Activated gamma-delta T cell treated with anti-CD3 and anti-CD28 coated beads, Interleukin-2, amount 50 U/mL, for 16 hours (primary cell): ENCODE results near the gene IGFALS.
A peak's percentile ranks its signal among the peaks of the same experiment; 100 is the strongest.

Source experiments
- DNase-seq: peaks from one replicate; pipeline ENCODE4 v3.0.0-alpha.2; 2020; ENCODE audit warnings: low read depth

The IGFALS gene

DNA sequence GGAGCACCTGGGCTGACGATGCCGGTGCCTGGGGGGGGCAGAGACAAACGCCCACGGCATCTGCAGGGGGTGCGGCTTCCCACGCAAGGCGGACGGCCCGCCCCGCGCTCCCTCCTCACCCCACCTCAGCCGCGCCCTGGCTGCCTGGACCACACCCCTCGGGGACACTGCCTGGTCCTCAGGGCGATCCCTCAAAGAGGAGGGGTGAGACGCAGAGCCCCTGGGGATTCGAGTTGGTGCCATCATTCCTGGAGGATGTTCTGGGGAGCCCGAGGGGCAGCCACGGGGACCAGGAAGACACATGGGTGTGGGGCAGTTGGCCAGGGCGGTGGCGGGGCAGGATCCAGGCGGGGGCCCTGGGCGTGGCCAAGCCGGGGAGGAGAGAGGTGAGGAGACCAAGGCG lies 3.9 kb downstream of the IGFALS start:
- no peak for DNase-seq

DNA sequence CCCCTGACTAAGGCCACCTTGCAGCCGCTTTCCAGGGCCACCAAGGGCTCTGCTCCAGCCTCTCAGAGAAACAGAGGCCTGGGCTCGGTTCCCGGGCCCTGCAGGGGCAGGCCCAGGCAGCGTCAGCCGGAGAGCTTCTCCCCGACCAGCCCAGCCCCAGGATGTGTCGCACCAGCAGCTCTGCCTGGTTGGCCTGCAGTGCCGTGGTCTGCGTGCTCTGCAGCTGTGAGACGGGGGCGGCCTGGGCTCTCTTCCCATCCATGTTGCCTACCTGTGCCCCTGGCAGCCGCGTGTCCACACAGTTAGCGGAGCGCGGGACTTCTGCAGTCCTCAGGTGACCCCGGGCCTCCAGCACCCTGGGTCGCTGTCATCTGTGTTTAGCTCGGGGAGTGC lies 4.8 kb downstream of the IGFALS start:
- no peak for DNase-seq

DNA sequence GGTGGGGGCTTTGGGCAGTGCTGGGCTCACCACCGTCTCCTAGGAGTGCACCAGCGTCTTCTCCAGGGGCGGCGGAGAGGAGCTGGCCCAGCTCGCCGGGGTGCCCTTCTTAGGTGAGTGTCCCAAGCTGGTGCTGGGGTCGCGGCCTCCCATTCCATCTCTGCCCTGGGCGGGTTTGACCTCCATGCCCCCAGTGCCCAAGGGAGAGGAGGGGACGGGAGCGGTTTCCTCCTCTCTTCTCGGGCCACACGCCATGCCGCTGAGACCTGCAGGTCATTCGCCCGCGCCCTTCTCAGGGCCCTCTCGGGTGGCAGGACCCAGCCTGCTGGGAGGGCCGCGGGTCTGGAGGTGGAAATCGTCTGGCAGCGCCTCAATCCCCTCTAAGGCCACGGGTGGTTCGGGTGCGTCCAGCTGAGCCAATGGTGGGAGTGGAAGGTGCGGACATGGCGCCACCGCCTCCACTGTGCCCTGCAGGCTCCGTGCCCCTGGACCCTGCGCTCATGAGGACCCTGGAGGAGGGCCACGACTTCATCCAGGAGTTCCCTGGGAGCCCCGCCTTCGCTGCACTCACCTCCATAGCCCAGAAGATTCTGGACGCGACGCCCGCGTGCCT lies 5.3 kb downstream of the IGFALS start:
- DNase-seq = no peak

DNA sequence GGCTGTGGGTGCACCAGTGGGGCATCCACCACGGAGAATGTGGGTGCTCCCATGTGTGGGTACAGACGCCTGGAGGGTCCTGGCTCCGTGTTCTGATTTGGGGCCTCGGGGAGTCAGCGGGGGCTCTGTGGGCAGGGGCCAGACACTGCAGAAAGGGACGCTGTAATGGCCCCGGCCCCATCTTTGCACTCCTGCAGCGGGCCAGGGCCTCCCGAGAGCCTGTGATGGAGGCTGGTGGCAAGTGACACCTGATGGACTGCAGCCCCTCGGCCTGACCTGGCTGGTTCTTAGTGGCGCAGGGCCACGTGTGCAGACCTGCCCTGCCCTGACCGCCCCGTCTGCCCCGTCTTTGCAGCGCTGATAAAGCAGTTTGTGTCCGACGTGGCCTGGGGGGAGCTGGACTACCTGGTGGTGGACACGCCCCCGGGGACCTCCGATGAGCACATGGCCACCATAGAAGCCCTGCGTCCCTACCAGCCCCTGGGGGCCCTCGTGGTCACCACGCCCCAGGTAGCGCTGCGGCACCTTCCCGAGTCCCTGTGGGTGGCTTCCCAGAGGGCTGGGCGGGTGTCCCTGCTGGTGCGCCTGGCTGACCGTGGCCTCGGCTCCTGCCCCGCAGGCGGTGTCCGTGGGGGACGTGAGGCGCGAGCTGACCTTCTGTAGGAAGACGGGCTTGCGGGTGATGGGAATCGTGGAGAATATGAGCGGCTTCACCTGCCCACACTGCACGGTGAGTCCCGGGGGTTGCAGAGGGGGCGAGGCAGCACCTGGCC lies 6.0 kb downstream of the IGFALS start:
- DNase-seq = no peak

DNA sequence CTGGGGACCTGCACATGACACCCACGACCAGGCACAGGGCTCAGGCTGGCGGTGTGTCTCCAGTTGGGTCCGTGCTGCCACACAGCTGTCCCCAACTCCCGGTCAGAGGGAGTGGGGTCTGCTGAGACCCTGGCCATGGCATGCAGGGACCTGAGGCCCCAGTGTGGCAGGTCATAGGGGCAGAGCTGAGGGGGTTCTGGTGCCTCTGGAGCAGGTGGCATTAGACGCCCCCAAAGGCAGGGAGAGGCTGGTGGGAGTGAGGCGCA lies 6.5 kb downstream of the IGFALS start:
- DNase-seq = no peak

DNA sequence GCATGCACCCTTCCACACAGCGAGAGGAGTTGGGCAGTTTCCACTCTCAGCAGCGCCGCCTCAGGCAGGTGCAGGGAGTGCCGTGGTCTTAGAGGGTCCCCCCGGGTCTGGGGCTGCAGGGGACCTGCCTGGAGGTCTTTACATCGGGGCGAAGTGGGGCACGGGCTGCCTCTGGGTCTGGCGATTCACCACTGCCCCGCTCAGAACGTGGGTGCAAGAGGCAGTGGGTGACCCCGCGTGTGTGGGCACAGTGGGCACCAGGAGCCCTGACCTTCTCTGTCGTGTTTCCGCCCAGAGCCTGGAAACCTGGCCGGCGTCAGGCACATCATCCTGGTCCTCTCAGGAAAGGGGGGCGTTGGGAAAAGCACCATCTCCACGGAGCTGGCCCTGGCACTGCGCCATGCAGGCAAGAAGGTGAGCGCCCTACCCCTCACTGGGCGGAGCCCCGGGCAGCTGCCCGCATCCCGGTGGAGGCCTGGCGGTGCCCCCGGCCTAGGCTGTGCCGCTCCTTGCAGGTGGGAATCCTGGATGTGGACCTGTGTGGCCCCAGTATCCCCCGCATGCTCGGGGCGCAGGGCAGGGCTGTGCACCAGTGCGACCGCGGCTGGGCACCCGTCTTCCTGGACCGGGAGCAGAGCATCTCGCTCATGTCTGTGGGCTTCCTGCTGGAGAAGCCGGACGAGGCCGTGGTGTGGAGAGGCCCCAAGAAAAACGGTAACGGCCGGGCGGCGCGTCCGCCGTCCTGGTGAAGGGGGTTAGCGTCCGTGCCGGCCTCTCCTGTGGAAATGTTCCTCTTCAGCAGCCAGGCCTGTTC lies 7.1 kb downstream of the IGFALS start:
- no peak for DNase-seq

DNA sequence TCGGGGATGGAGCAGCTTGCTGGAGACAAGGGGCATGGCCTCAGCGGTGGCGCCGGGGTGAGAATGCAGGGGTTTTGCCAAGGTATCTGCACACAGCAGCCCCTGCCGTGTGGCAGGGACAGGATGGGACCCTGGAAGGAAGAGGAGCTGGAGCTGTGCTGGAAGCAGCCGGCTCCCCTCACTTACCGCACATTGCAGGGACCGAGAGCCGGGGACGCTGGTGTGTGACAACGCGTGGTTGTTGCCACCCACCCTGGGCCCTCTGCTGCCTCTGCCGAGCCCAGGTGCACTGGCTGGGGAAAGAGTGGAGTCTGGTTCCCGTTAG lies 7.7 kb downstream of the IGFALS start:
- no peak for DNase-seq

DNA sequence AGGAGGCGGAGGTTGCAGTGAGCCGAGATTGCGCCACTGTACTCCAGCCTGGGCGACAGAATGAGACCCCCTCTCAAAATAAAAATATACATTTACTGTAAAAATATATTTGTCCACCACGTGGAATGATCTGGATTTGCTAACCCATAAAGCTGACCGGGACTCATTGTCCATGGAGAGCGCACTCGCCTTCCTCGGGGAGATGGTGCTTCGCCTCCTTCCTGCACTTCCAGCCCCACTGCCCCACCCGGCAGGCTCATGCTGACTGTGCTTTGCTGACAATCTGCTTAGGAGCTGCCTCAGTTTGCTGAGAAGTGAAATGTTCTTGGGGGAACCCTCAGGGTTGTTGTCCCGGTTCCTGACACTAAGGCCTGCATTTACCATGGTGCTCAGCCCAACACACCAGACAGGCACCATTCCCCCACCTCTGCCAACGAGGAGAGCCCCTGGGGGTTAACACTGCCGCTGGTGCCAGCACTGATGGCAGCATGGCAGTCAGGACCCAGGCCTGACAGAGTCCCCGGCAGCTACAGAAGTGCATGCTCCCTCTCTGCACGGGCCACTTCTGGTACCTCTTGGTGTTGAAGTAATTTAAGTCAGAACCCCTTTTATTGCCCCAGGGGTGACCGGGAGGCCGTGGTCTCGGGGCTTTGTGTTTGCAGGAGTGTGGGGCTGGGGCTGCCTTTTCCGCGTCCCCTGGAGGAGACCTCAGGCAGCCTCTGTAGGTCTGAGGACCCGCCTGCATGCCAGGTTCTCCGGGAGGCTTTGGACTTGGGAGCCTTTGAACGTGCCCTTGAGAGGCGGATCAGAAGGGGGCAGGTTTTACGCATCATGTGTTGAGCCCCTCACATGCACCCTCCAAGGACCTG lies 8.3 kb downstream of the IGFALS start:
- DNase-seq = no peak

DNA sequence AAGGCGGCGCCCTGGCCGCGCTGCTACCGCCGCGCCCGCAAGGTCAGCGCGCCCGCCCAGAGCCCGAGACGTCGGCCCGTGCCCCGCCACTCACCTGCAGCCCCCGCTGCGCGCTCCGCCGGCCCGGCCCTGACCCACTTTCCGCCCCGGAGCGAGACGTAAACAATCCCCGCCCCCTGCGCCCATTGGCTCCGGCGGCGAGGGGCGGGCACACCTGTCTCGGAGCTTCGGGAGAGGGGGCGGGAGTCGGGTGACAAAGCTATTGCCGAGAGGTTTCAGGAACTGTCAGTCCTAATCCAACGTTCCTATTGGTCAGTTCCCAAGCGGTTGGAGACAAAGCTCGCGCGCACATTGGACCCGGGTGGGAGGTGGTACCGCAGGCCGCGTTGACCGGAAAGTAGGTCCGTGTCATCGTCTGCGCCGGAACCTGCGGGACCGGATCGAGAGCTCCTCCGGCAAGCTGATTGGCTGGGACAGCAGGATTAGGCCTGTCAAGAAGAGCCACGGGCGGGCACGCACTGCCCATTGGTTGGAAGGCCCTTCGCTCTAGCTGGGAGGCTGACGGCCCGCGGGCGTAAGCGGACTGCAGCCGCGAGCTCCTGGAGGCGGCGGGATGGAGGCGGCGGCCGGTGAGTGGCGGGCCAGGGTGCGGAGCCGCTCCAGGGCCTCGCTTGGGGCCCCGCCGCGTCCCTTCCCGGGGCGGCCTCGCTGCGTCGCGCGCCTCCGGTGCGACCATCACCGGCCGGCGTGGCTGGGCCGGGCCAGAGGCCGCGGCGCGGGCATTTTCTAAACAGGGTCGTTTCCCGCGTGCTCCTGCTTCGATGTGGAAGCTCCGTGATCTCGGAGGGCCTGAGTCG lies 10.9 kb downstream of the IGFALS start, which contains the start of the genes NUBP2 and SPSB3:
Gene NUBP2, plus strand, starts transcription at position 553 of the 857 bp plus-strand sequence. Its CDS starts 61 bp downstream, at position 614.
Gene SPSB3, minus strand, starts transcription at position 164 of the 857 bp plus-strand sequence. CDS start 1,088 bp downstream, outside the sequence.
- DNase-seq = peak; percentile 96

DNA sequence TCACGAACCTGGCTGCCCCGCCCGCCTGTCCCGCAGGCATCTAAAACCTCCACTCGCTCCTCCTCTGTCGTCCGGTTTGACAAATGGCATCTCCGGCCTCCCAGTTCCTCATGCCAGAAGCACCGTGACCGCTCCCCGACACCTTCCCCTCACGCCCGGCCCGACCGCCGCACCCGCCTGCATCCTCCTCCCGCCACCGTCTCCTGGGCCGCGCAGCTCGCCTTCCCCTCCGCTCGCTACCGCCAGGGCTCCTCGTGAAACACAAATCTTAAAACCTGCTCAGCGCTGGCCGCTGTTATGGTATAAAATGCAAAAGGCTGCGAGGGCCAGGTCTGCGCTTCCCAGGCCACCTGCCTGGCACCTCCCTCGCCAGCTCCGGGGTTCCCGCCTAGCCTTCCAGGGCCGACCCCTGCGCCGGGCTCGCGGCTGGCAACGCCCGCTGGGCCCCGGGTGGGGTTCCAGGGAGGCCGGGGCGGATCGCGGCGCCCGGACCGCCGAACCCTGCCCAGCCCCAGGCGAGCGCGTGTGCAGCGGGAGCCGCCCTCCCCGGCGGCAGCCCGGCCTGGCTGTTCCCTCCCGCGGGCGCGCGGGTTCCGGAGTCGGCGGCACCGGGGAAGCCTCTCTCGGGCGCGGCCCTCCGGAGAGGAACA lies 11.6 kb downstream of the IGFALS start:
- DNase-seq = no peak

DNA sequence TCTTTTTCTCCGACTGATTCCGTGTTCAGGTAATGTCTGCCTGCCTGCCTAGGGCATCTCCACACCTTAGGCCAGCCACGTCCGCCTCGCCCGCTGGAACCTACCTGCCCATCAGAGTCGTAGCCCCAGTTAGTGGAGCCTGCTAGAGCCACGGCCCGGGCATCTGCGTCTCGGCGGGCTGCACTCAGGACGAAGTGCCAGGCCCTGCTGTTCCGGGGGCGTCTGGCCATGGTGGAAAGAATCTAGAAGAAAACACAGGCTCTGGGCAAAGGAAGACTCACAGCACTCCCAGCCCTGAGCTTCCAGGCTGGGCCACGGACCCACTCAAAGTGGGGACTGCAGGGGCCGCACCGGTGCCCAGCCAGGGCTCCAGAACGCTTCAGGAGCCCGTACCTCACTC lies 12.3 kb downstream of the IGFALS start:
- no peak for DNase-seq

DNA sequence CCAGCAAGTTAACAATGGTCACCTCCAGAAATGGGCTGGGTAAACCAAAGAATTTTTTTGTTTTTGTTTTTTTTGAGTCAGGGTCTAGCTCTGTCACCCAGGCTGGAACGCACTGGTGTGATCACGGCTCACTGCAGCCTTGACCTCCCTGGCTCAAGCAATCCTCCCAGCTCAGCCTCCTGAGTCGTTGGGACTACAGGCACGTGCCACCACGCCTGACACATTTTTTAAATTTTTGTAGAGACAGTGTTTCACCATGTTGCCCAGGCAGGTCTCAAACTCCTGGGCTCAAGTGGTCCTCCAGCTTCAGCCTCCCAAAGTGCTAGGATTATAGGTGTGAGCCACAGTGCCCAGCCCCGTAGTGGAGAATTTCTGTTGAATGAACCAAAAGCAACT lies 12.8 kb downstream of the IGFALS start:
- no peak for DNase-seq

DNA sequence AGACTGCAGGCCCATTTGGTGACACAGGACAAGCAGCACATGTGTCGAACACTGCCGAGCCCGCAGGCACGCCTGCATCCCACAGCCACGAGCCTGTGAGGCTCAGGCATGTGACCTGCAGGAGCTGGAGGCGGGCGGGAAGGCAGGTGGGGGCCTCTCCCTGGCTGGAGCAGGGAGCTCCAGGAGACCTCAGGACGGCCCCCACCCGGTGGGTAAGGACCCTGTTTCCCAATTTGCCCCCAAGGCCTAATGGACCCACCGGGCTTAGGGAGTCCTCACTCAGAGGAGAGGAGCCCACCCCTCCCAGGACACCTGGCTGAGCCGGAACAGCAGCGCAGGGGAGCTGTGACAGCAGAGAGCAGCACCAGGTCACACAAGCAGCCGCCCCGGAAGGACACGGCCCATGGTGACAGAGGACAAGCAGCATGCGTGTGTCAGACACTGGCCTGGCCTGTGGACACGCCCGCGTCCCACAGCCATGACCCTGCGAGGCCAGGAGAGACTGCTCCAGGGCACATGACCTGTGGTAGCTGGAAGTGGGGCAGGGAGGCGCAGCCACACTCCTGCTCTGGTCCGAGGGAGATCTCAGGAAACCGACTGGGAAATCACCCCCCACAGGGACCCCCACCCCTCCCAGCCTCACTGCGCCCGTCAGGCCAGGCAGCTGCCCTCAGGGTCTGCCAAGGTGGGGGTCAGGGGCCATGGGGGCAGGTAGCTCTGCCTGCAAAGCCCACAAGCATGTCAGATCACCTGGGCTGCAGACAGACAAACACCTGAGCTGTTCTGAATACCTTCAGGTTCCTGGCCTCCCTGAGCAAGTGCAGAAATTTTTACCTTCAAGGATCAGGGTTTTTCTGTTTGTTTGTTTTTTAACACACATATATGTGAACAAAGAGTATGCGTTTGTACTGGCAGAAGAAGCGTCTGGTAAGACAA lies 13.5 kb downstream of the IGFALS start:
- DNase-seq = no peak

DNA sequence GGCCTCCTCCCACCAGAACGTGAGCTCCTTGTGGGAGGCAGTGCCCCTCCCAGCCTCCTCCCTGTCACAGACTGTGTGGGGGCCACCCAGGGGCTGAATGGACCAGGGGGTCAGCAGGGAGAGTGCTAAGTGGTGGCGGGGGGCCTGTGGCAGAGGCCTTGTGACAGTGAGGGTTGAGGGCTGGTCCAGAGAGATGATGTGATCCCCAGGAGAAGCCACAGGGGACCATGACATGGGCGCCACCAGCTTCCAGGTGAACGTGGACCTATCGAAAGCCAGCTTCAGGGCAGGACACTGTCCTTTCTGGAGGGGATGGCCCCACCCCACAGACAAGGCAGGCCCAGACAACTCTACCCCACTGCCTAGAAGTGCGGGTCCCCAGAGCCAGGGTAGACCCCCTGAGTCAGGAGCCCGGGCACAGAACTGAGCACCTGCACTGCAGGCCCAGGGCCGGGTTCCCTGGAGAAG lies 14.2 kb downstream of the IGFALS start:
- DNase-seq = no peak

DNA sequence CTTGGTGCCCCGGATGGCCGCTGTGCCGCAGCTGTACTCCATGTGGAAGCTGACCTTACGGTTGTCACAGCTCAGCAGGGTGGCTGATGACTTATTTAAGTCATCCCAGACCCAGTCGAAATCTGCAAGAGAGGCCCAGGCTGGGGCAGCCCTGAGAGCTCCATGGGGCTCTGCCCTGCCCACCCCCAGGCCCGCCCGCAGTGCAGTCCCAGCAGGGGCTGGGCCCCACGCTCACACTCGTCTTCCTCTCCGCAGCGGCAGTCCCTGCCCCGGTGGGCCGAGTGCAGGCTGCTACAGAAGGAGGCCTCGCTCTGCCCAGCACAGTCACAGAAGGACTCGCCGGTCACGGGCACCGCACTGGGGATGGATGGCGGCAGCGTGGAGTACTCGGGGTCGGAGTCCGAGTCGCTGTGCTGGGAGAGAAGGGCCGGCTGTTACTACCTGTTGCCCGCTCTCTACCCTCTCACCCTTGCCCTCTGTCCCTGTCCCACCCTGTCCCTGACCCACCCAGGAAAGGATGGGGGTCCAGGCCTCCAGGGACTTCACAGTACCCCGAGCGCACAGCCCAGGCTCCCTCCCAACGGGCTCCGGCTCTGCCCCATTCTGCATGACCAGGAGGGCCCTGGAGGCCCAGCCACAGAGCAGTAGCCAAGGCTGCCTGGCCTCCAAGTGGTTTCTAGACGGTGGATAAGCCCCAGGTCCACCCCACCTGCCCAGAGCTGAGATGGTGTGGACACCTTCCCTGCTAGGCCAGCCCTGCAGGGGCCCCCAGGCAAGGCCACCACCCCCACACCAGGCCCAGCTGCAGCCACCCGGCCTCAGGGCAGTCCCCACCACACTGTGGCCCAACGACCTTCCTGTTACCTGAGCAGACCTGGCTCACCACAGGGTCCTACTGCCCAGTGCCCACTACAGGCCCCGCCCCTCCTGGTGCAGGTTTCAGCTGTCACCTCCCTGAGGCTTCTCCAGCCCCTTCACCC lies 15.0 kb downstream of the IGFALS start:
- no peak for DNase-seq

DNA sequence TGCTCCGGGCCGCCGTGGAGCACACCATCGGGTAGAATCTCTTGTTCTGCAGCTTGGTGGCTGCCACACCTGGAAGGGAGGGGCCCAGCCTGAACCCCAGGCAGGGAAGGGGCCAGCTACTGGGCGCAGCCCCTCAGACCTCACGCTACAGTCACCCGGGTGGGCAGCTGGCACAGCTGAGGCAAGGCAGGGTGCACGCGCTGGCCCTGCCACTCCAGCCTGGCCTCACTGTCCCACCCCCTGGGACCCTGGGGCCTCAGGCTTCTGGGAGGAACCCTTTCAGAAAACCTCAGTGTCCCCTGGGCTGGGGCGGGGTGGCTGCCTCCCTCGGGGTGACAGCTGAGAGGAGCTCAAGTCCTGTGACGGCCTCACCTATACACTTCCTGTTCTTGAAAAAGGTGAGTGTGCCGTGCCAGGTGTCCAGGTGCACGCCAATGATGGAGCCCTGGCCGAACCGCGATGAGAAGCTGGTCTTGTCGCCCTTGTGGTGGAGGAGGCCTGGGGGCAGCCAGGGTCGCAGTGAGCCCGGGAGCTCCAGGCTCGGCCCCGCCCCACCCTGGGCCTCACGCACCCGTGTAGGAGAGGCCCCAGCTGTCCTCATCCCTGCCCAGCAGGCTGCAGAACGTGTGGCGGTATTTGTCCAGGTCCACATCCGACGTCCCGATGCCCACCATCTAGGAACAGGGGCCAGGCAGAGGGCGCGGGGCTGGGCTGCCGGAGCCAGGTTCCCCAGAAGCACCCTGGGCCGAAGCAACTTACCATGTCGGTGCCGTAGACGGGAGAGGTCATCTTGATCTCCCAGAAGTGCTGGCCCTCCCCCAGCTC lies 15.9 kb downstream of the IGFALS start:
- no peak for DNase-seq

DNA sequence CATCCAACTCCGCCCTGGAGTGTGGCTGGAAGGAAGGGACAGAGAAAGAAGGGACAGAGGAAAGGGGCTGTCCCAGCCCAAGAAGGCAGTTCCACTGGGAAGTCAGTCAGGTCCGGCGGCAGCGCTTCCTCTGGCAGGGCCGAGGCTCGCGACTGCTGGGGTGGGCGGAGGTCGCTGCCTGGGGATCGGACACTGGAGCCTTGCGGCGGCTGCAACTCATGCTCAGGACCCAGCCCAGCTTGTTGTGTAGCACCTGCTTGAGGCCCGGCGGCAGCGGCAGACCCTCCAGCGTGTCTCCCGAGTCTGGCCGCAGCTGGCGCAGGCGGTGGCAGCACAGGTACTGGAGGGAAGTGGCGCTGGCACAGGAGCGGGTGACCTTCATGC lies 16.5 kb downstream of the IGFALS start:
- DNase-seq = no peak

DNA sequence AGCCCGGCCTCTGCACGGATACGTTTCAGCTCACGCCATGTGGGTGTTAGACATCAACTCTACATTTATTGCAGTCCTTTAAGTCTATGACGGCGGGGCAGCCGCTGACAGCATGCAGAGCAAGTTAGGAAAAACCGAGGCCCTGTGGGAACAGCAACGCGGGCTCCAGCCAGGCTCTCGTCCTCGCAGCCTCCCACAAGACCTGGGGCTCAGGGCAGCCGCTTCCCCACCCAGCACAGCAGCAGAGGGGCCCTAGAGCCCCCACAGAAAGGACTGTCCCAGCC lies 16.9 kb downstream of the IGFALS start:
- no peak for DNase-seq
